ENCODE results near the gene NACA. TPM values are rescaled to one million over a fixed set of nuclear protein-coding genes. Genes with fewer than 3 reads are reported as not detected.

The NACA gene
- polyA plus RNA-seq, 1 donor (not counting 4 experiments of a cell fraction or from before 2014, with no cell fraction given) = 953 TPM

GRCh38 chr12:56694161-56694560 lies 30.9 kb downstream of the NACA start:
- Histone ChIP-seq H2AFZ (ENCODE audit: control insufficient read depth, low read length) (no peak overlapping the region), H3K9me1 (ENCODE audit: control insufficient read depth, extremely low read depth, insufficient read depth, low read length) (no peaks in the 10 kb centered on the region), H4K20me1 (ENCODE audit: control insufficient read depth, extremely low read depth, insufficient read depth, low read length) (no peaks in the 10 kb centered on the region), H3K9ac (ENCODE audit: control insufficient read depth, extremely low read depth, insufficient read depth, low read length) (no peak overlapping the region), H3K36me3 (ENCODE audit: control insufficient read depth in 2 of 2, extremely low read depth in 1 of 2, insufficient read depth in 2 of 2, low read length in 2 of 2) (no peaks in the 10 kb centered on the region), H3K9me3 (ENCODE audit: control insufficient read depth, low read depth, low read length) (no peaks in the 10 kb centered on the region), H3K4me1 (ENCODE audit: control insufficient read depth, extremely low read depth, insufficient read depth, low read length) (peaks cover 4% of the 10 kb centered on the region), H3K79me2 (ENCODE audit: control insufficient read depth, insufficient read depth, low read length) (no peaks in the 10 kb centered on the region), H3K27ac (ENCODE audit: control insufficient read depth, insufficient read depth, low read length) (no peak overlapping the region), H3K27me3 (ENCODE audit: control insufficient read depth, extremely low read depth, insufficient read depth, low read length) (no peaks in the 10 kb centered on the region), H3K4me2 (ENCODE audit: control insufficient read depth, extremely low read depth, insufficient read depth, low read depth, low read length) (no peak overlapping the region), H3K4me3 (ENCODE audit: control insufficient read depth in 2 of 3, extremely low read depth in 1 of 3, insufficient read depth in 2 of 3, low read depth in 1 of 3, low read length in 3 of 3) (no peak overlapping the region)
- TF ChIP-seq CTCF (optimal IDR thresholded peaks at IDR 0.05 in 1 of 3, IDR thresholded peaks at IDR 0.05 in 1 of 3, conservative IDR thresholded peaks at IDR 0.05 in 1 of 3; ENCODE audit: extremely low read depth in 1 of 3, insufficient read depth in 2 of 3, low read length in 3 of 3) (no peak), EZH2 (IDR thresholded peaks at IDR 0.05; ENCODE audit: low read length) (no peak)
- DNase-seq (ENCODE audit: low read depth, low spot score) = no peak
- FAIRE-seq = no peak
- dilution Hi-C loops (cut with MboI; ENCODE audit: extremely low pct_ligation_motif_present, low sequenced_read_pairs) = no loop called here

GRCh38 chr12:56688846-56689109 lies 36.3 kb downstream of the NACA start:
- peaks cover 20% of the 10 kb centered on the region for H3K4me1 ChIP-seq (ENCODE audit: control insufficient read depth, extremely low read depth, insufficient read depth, low read length)
- no peaks in the 10 kb centered on the region for H3K9me1 ChIP-seq (ENCODE audit: control insufficient read depth, extremely low read depth, insufficient read depth, low read length)
- H3K9ac ChIP-seq (ENCODE audit: control insufficient read depth, extremely low read depth, insufficient read depth, low read length) = peak overlapping the region; percentile 94
- FAIRE-seq (no peak), DNase-seq (ENCODE audit: low read depth, low spot score) (no peak)
- peak overlapping the region; percentile 51 to 96 (median 84) for H3K4me3 ChIP-seq (ENCODE audit: control insufficient read depth in 2 of 3, extremely low read depth in 1 of 3, insufficient read depth in 2 of 3, low read depth in 1 of 3, low read length in 3 of 3)
- H4K20me1 ChIP-seq (ENCODE audit: control insufficient read depth, extremely low read depth, insufficient read depth, low read length) = peaks cover 8% of the 10 kb centered on the region
- peak overlapping the region; percentile 93 for H2AFZ ChIP-seq (ENCODE audit: control insufficient read depth, low read length)
- H3K27me3 ChIP-seq (ENCODE audit: control insufficient read depth, extremely low read depth, insufficient read depth, low read length) = no peaks in the 10 kb centered on the region
- H3K27ac ChIP-seq (ENCODE audit: control insufficient read depth, insufficient read depth, low read length) = peak overlapping the region; percentile 98
- dilution Hi-C loops (cut with MboI; ENCODE audit: extremely low pct_ligation_motif_present, low sequenced_read_pairs) = no loop called here
- peaks cover 0 to 4% of the 10 kb centered on the region in 2 experiments for H3K36me3 ChIP-seq (ENCODE audit: control insufficient read depth in 2 of 2, extremely low read depth in 1 of 2, insufficient read depth in 2 of 2, low read length in 2 of 2)
- peaks cover 41% of the 10 kb centered on the region for H3K79me2 ChIP-seq (ENCODE audit: control insufficient read depth, insufficient read depth, low read length)
- TF ChIP-seq CTCF (optimal IDR thresholded peaks at IDR 0.05 in 1 of 3, IDR thresholded peaks at IDR 0.05 in 1 of 3, conservative IDR thresholded peaks at IDR 0.05 in 1 of 3; ENCODE audit: extremely low read depth in 1 of 3, insufficient read depth in 2 of 3, low read length in 3 of 3) = no peak
- TF ChIP-seq EZH2 (IDR thresholded peaks at IDR 0.05; ENCODE audit: low read length) = no peak
- no peaks in the 10 kb centered on the region for H3K9me3 ChIP-seq (ENCODE audit: control insufficient read depth, low read depth, low read length)
- H3K4me2 ChIP-seq (ENCODE audit: control insufficient read depth, extremely low read depth, insufficient read depth, low read depth, low read length) = peak overlapping the region; percentile 88
